ENCODE data around the gene LARP1. TPM values are rescaled to one million over a fixed set of nuclear protein-coding genes. Genes with fewer than 3 reads are reported as not detected.

Gene LARP1
- total and polyA plus RNA-seq, 4 donors: 26.0 to 74.1 (median 32.6) TPM

GRCh38 chr5:154721481-154722058 lies 33.6 kb upstream of the LARP1 start:
- H3K27ac ChIP-seq (ENCODE audit: low read depth in 1 of 2, low read length in 2 of 2): no peak overlapping the region
- H3K4me3 ChIP-seq (ENCODE audit: low read depth in 1 of 3, low read length in 3 of 3): no peak overlapping the region
- 92% methylated on average over 5 of the region's 5 CpGs for WGBS
- peaks cover 0 to 9% (median 1%) of the 10 kb centered on the region in 4 donors for H3K4me1 ChIP-seq (ENCODE audit: control insufficient read depth in 4 of 4, insufficient read depth in 4 of 4, low read length in 3 of 4)
- H3K36me3 ChIP-seq (ENCODE audit: control insufficient read depth in 4 of 4, insufficient read depth in 3 of 4, low read depth in 1 of 4, low read length in 3 of 4): no peaks in the 10 kb centered on the region
- TF ChIP-seq NR2F2 (IDR thresholded peaks at IDR 0.05) (no peak), HNF4A (conservative IDR thresholded peaks at IDR 0.05) (no peak), YY1 (IDR thresholded peaks at IDR 0.05) (no peak), JUND (IDR thresholded peaks at IDR 0.05) (no peak)
- H3K9ac ChIP-seq (ENCODE audit: low read depth in 1 of 2, low read length in 2 of 2): no peak overlapping the region
- H3K27me3 ChIP-seq (ENCODE audit: control insufficient read depth in 4 of 4, insufficient read depth in 4 of 4, low read length in 3 of 4): no peaks in the 10 kb centered on the region
- no peaks in the 10 kb centered on the region for H3K9me3 ChIP-seq (ENCODE audit: control insufficient read depth in 4 of 4, low read length in 3 of 4)
- no peak for DNase-seq (ENCODE audit: low spot score)

DNA sequence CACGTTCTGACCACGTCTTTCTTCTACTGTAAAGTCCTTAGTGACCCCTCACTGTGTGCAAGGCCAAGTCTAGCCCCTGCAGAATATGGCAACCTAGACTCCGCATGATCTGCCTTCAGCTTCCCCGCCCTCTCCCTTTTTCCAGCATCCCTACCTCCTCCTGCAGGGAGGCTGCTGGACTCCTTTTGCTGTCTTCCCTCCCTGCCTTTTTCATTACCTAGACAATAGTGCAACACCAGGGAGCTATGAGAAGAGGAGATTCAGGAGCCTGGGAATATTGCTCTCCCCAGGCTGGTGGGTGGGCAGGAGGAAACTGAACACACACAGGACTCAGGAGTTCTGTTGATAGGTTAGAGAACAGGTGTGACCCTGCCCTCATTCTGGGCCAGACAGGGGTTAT lies 33.1 kb upstream of the LARP1 start:
- Histone ChIP-seq H3K9ac (ENCODE audit: low read depth in 1 of 2, low read length in 2 of 2) (no peak overlapping the region), H3K27me3 (ENCODE audit: control insufficient read depth in 4 of 4, insufficient read depth in 4 of 4, low read length in 3 of 4) (no peaks in the 10 kb centered on the region), H3K4me3 (ENCODE audit: low read depth in 1 of 3, low read length in 3 of 3) (no peak overlapping the region), H3K27ac (ENCODE audit: low read depth in 1 of 2, low read length in 2 of 2) (no peak overlapping the region), H3K36me3 (ENCODE audit: control insufficient read depth in 4 of 4, insufficient read depth in 3 of 4, low read depth in 1 of 4, low read length in 3 of 4) (no peaks in the 10 kb centered on the region), H3K9me3 (ENCODE audit: control insufficient read depth in 4 of 4, low read length in 3 of 4) (no peaks in the 10 kb centered on the region), H3K4me1 (ENCODE audit: control insufficient read depth in 4 of 4, insufficient read depth in 4 of 4, low read length in 3 of 4) (peaks cover 0 to 9% (median 2%) of the 10 kb centered on the region in 4 donors)
- no peak for TF ChIP-seq RAD21 (IDR thresholded peaks at IDR 0.05)
- no peak for TF ChIP-seq ATF3 (IDR thresholded peaks at IDR 0.05)
- no peak for TF ChIP-seq HNF4G (IDR thresholded peaks at IDR 0.05)
- TF ChIP-seq YY1 (IDR thresholded peaks at IDR 0.05): no peak
- TF ChIP-seq GABPA (IDR thresholded peaks at IDR 0.05 in 1 of 2, conservative IDR thresholded peaks at IDR 0.05 in 1 of 2): no peak
- TF ChIP-seq TAF1 (conservative IDR thresholded peaks at IDR 0.05): no peak
- TF ChIP-seq, protein P1, sequence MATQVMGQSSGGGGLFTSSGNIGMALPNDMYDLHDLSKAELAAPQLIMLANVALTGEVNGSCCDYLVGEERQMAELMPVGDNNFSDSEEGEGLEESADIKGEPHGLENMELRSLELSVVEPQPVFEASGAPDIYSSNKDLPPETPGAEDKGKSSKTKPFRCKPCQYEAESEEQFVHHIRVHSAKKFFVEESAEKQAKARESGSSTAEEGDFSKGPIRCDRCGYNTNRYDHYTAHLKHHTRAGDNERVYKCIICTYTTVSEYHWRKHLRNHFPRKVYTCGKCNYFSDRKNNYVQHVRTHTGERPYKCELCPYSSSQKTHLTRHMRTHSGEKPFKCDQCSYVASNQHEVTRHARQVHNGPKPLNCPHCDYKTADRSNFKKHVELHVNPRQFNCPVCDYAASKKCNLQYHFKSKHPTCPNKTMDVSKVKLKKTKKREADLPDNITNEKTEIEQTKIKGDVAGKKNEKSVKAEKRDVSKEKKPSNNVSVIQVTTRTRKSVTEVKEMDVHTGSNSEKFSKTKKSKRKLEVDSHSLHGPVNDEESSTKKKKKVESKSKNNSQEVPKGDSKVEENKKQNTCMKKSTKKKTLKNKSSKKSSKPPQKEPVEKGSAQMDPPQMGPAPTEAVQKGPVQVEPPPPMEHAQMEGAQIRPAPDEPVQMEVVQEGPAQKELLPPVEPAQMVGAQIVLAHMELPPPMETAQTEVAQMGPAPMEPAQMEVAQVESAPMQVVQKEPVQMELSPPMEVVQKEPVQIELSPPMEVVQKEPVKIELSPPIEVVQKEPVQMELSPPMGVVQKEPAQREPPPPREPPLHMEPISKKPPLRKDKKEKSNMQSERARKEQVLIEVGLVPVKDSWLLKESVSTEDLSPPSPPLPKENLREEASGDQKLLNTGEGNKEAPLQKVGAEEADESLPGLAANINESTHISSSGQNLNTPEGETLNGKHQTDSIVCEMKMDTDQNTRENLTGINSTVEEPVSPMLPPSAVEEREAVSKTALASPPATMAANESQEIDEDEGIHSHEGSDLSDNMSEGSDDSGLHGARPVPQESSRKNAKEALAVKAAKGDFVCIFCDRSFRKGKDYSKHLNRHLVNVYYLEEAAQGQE (IDR thresholded peaks at IDR 0.05): no peak
- TF ChIP-seq ZBTB33 (IDR thresholded peaks at IDR 0.05): no peak
- no peak for TF ChIP-seq RXRA (IDR thresholded peaks at IDR 0.05)
- 94% methylated on average over 4 of the region's 4 CpGs for WGBS
- DNase-seq (ENCODE audit: low spot score): no peak

DNA sequence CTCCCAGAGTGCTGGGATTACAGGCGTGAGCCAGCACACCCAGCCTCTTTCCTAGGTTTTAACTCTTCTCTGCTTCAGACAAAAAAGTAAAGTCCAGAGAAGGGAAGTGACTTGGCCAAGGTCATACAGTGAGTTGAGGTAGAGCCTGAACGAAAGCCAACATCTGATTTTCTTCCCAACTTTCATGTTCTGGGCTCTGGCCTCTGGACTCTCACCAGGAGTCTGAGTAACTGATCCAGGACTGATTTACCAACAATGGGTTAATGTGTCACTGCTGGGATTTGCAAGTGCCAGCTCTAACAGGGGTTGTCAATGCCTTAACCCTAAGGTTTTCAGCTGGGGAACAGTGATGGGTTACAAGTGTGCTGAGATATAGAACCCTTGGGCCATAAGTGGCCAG lies 32.2 kb upstream of the LARP1 start:
- Histone ChIP-seq H3K27ac (ENCODE audit: low read depth in 1 of 2, low read length in 2 of 2) (no peak overlapping the region), H3K36me3 (ENCODE audit: control insufficient read depth in 4 of 4, insufficient read depth in 3 of 4, low read depth in 1 of 4, low read length in 3 of 4) (no peaks in the 10 kb centered on the region), H3K27me3 (ENCODE audit: control insufficient read depth in 4 of 4, insufficient read depth in 4 of 4, low read length in 3 of 4) (no peaks in the 10 kb centered on the region), H3K9me3 (ENCODE audit: control insufficient read depth in 4 of 4, low read length in 3 of 4) (no peaks in the 10 kb centered on the region), H3K4me3 (ENCODE audit: low read depth in 1 of 3, low read length in 3 of 3) (no peak overlapping the region), H3K4me1 (ENCODE audit: control insufficient read depth in 4 of 4, insufficient read depth in 4 of 4, low read length in 3 of 4) (peaks cover 0 to 9% (median 2%) of the 10 kb centered on the region in 4 donors), H3K9ac (ENCODE audit: low read depth in 1 of 2, low read length in 2 of 2) (no peak overlapping the region)
- WGBS: 77% methylated on average over 2 of the region's 2 CpGs
- DNase-seq (ENCODE audit: low spot score): no peak
- TF ChIP-seq CTCF (IDR thresholded peaks at IDR 0.05; ENCODE audit: low read depth, low read length, missing input control) (no peak), RXRA (IDR thresholded peaks at IDR 0.05) (peak in 1 of 2 donors; percentile 13), RAD21 (IDR thresholded peaks at IDR 0.05) (peak in 1 of 2 donors; percentile 20), HNF4A (conservative IDR thresholded peaks at IDR 0.05) (peak; percentile 46 to 64)

Data from liver (tissue), 9 donors.